ENCODE data around the gene NUAK1. TPM values are rescaled to one million over a fixed set of nuclear protein-coding genes. Genes with fewer than 3 reads are reported as not detected.

Gene NUAK1
- total RNA-seq, 4 donors from 2014 or later = 1.1 to 5.1 (median 2.3) TPM

DNA sequence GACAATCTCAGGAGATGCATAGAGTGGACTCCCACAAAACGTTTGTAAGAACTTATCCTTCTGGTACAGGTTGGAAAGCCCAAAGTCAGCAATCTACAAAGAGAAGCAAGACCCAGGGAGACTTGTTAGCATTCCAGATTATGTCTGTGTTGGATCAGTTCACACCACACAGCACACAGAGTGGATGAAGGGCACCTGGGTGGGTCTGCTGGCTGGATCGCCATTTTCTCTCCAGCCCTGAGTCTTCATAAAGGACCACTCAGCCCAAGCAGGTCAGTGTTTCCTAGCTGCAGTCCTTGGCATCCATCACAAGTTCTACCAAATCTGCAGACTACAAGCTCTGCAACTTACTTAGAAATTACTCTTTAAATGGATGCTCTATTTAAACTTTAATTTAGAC, 66.0 kb downstream of the NUAK1 start:
- no peak for DNase-seq
- Histone ChIP-seq H3K4me3 (no peak overlapping the region), H3K27ac (no peak overlapping the region), H3K9me3 (no peaks in the 10 kb centered on the region), H3K27me3 (no peaks in the 10 kb centered on the region), H3K36me3 (peaks cover 0 to 28% (median 9%) of the 10 kb centered on the region in 3 donors), H3K4me1 (peaks cover 0 to 7% (median 7%) of the 10 kb centered on the region in 3 donors)
- no peak for TF ChIP-seq POLR2A (IDR thresholded peaks at IDR 0.05)
- TF ChIP-seq, protein P1, sequence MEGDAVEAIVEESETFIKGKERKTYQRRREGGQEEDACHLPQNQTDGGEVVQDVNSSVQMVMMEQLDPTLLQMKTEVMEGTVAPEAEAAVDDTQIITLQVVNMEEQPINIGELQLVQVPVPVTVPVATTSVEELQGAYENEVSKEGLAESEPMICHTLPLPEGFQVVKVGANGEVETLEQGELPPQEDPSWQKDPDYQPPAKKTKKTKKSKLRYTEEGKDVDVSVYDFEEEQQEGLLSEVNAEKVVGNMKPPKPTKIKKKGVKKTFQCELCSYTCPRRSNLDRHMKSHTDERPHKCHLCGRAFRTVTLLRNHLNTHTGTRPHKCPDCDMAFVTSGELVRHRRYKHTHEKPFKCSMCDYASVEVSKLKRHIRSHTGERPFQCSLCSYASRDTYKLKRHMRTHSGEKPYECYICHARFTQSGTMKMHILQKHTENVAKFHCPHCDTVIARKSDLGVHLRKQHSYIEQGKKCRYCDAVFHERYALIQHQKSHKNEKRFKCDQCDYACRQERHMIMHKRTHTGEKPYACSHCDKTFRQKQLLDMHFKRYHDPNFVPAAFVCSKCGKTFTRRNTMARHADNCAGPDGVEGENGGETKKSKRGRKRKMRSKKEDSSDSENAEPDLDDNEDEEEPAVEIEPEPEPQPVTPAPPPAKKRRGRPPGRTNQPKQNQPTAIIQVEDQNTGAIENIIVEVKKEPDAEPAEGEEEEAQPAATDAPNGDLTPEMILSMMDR (IDR thresholded peaks at IDR 0.05) = no peak
- 54 to 59% methylated on average over 2 of the region's 2 CpGs for WGBS, 2 donors
- intact Hi-C loops (cut with DNase I) = no loop called here

DNA sequence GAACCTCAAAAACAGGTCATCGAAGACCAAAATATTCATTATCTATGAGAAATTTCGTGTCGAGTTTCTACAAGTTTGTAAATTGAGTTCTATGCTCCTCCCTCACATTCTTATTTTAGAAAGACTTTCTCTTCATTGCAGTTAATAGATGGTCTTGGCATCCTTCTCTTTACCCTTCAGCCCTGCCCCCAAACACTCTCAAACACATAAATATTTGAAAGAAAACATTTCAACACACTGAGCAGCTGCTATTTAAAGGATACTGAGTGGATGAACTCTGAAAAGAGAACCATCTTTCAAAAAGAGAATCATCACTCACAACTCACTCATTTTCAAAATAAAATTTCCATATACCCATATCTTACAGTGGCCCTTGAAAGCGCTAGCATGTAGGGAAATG, 67.1 kb downstream of the NUAK1 start:
- H3K9me3 ChIP-seq = no peaks in the 10 kb centered on the region
- no peak for DNase-seq
- no peak overlapping the region for H3K4me3 ChIP-seq
- WGBS, 2 donors = 63 to 76% methylated on average over 4 of the region's 4 CpGs
- peak overlapping the region in 1 of 4 donors; percentile 69 for H3K27ac ChIP-seq
- no peaks in the 10 kb centered on the region for H3K27me3 ChIP-seq
- no peak for TF ChIP-seq POLR2A (IDR thresholded peaks at IDR 0.05)
- peaks cover 0 to 9% (median 7%) of the 10 kb centered on the region in 3 donors for H3K4me1 ChIP-seq
- intact Hi-C loops (cut with DNase I) = no loop called here
- H3K36me3 ChIP-seq = peaks cover 0 to 39% (median 12%) of the 10 kb centered on the region in 3 donors

DNA sequence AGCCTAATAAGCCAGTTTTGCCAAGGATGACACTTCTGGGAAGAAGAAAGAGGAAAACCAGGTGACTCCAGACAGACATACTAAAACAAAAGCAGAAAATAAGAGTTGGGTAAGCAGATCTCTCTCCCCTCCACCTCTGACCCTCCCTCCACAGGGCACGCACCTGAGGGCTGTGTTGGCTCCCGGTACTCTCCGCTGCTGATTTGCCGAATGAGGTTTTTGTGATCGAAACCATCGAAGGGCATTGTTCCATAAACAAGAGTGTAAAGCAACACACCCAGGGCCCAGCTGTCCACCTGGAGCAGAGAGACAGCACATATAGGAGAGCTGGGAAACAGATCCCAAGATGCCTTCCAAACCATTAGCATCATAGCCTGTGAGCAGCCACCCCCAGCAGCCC, 68.1 kb downstream of the NUAK1 start:
- Histone ChIP-seq H3K4me1 (peaks cover 0 to 15% (median 7%) of the 10 kb centered on the region in 3 donors), H3K9me3 (no peaks in the 10 kb centered on the region), H3K27ac (peak overlapping the region in 2 of 4 donors; percentile 40 to 69), H3K36me3 (peaks cover 0 to 49% (median 12%) of the 10 kb centered on the region in 3 donors), H3K4me3 (no peak overlapping the region), H3K27me3 (no peaks in the 10 kb centered on the region)
- TF ChIP-seq, protein P1 (IDR thresholded peaks at IDR 0.05) = no peak
- TF ChIP-seq POLR2A (IDR thresholded peaks at IDR 0.05) = no peak
- no peak for DNase-seq
- intact Hi-C loops (cut with DNase I) = no loop called here
- 92 to 96% methylated on average over 6 of the region's 6 CpGs for WGBS, 2 donors

DNA sequence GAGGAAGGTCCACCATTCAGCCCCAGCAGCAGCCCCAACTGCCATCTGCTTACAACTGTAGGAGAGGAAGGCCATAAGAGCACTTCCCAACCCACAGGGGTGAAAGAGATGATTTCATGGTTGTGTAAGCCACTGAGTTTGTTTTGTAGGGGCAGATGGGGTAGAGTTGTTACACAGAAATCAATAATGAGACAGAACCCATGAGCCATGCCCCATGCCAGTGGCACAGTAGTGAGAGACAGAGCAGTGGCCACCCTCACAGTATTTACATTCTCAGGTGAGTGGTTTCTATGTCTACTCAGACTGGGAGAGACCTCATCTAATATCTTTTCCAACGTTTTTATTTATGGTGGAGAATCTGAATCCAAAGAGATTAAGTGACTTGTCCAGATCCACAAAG, 68.6 kb downstream of the NUAK1 start:
- 45% methylated on average over 1 of the region's 1 CpG; no CpG with 5 or more reads in 1 of the 2 donors for WGBS, 2 donors
- no peak for DNase-seq
- intact Hi-C loops (cut with DNase I) = no loop called here
- Histone ChIP-seq H3K4me3 (no peak overlapping the region), H3K27ac (no peak overlapping the region), H3K27me3 (no peaks in the 10 kb centered on the region), H3K36me3 (peaks cover 0 to 49% (median 12%) of the 10 kb centered on the region in 3 donors), H3K9me3 (no peaks in the 10 kb centered on the region), H3K4me1 (peaks cover 0 to 15% (median 7%) of the 10 kb centered on the region in 3 donors)
- no peak for TF ChIP-seq POLR2A (IDR thresholded peaks at IDR 0.05)
- TF ChIP-seq, protein P1 (IDR thresholded peaks at IDR 0.05) = no peak

DNA sequence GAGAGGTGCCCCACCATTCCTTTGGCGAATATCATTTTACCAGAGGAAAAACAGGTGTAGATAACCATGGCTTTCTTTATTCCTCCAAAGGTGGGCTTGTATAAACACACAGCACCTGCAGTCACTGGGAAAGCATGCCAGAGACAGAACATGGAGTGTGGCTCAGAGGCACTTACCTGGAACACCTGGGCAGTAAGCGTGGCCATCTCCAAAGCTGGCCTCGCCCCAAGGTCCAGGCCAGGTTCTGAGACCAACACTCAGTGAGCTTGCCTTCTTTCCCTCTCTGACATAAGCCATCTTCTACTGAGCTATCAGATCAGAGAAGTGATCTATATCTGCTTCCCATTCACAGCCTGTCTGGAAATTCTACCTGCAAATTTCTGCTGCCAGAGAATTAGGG, 70.5 kb downstream of the NUAK1 start:
- Histone ChIP-seq H3K4me3 (no peak overlapping the region), H3K36me3 (peaks cover 0 to 49% (median 12%) of the 10 kb centered on the region in 3 donors), H3K27me3 (no peaks in the 10 kb centered on the region), H3K27ac (no peak overlapping the region), H3K9me3 (no peaks in the 10 kb centered on the region), H3K4me1 (peaks cover 0 to 13% (median 0%) of the 10 kb centered on the region in 3 donors)
- TF ChIP-seq POLR2A (IDR thresholded peaks at IDR 0.05) = no peak
- TF ChIP-seq, protein P1 (IDR thresholded peaks at IDR 0.05) = no peak
- 87 to 100% methylated on average over 3 of the region's 3 CpGs for WGBS, 2 donors
- intact Hi-C loops (cut with DNase I) = no loop called here
- no peak for DNase-seq

Data from esophagus squamous epithelium (tissue), 5 donors.